ENCODE data around the gene LENEP. TPM values are rescaled to one million over a fixed set of nuclear protein-coding genes. Genes with fewer than 3 reads are reported as not detected.

LENEP gene
- total RNA-seq, 2 experiments from 2014 or later, result 0.78 to 2.3 TPM

- Histone ChIP-seq H3K9me2 (ENCODE audit: insufficient read depth, low read length) (no peaks in the 10 kb centered on the region), H3K9me3 (ENCODE audit: low read length) (no peaks in the 10 kb centered on the region), H2AFZ (ENCODE audit: low read length) (no peak overlapping the region), H3K4me2 (ENCODE audit: low read length) (peak overlapping the region; percentile 1; the same call in 1 of the 2 replicates), H3K27ac (ENCODE audit: low read depth, low read length, poor library complexity, severe bottlenecking) (peak overlapping the region; percentile 5), H3K4me3 (ENCODE audit: low read depth, low read length, poor library complexity, severe bottlenecking) (no peak overlapping the region), H3K4me1 (ENCODE audit: insufficient read depth, low read length, poor library complexity, severe bottlenecking) (peaks cover 55% of the 10 kb centered on the region), H3K36me3 (ENCODE audit: insufficient read depth, low read length) (peaks cover 47% of the 10 kb centered on the region), H3K79me2 (ENCODE audit: insufficient read depth, low read depth, low read length) (peaks cover 30% of the 10 kb centered on the region), H4K20me1 (ENCODE audit: insufficient read depth, low read length) (0 out of 2 replicates have a peak, but pooled peaks cover 4% of the 10 kb centered on the region)
- DNase-seq (ENCODE audit: low spot score), result no peak
- CTCF ChIA-PET (ENCODE audit: unreplicated experiment), result no interaction called here
- TF ChIP-seq EZH2phosphoT487 (IDR thresholded peaks at IDR 0.05; ENCODE audit: borderline replicate concordance, low read depth, low read length), result no peak
- TF ChIP-seq, protein P1, sequence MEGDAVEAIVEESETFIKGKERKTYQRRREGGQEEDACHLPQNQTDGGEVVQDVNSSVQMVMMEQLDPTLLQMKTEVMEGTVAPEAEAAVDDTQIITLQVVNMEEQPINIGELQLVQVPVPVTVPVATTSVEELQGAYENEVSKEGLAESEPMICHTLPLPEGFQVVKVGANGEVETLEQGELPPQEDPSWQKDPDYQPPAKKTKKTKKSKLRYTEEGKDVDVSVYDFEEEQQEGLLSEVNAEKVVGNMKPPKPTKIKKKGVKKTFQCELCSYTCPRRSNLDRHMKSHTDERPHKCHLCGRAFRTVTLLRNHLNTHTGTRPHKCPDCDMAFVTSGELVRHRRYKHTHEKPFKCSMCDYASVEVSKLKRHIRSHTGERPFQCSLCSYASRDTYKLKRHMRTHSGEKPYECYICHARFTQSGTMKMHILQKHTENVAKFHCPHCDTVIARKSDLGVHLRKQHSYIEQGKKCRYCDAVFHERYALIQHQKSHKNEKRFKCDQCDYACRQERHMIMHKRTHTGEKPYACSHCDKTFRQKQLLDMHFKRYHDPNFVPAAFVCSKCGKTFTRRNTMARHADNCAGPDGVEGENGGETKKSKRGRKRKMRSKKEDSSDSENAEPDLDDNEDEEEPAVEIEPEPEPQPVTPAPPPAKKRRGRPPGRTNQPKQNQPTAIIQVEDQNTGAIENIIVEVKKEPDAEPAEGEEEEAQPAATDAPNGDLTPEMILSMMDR (conservative IDR thresholded peaks at IDR 0.05; ENCODE audit: low read length), result no peak
- POLR2A ChIA-PET, result interaction anchor here (1.5 kb wide), 1 partner anchor 15 kb away, joined by 6 read pairs; no protein-coding TSS in a partner anchor
- BruUV-seq (replicated peaks), result no TSS peak
- intact Hi-C loops (cut with micrococcal nuclease; ENCODE audit: unreplicated experiment), result no loop called here
These were observed 34.5 kb upstream of the LENEP start for GRCh38 chr1:154958681-154959425.

DNA sequence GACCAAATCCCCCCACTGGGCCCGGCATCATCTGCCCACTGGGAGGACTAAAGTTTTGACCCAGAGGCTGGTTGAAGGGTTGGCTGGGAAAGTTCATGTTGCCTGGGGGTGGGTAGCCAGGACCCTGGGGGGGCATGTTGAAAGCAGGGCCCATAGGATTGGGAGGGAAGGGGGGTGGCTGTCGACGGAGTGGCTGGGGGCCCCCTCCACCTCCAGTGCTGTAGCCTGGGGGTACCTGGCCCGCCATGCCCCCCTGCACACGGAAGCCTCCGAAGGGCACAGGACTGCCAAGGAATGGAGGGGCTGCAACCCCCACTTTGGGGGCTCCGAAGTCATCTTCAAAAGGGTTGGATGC is 34.0 kb upstream of the LENEP start:
- no peaks in the 10 kb centered on the region for H3K9me3 ChIP-seq (ENCODE audit: low read length)
- no peak overlapping the region for H3K27ac ChIP-seq (ENCODE audit: low read depth, low read length, poor library complexity, severe bottlenecking)
- no peak overlapping the region for H3K4me3 ChIP-seq (ENCODE audit: low read depth, low read length, poor library complexity, severe bottlenecking)
- no TSS peak for BruUV-seq (replicated peaks)
- peaks cover 26% of the 10 kb centered on the region for H3K79me2 ChIP-seq (ENCODE audit: insufficient read depth, low read depth, low read length)
- CTCF ChIA-PET (ENCODE audit: unreplicated experiment), result no interaction called here
- intact Hi-C loops (cut with micrococcal nuclease; ENCODE audit: unreplicated experiment), result no loop called here
- TF ChIP-seq, protein P1 (conservative IDR thresholded peaks at IDR 0.05; ENCODE audit: low read length), result no peak
- no peak for TF ChIP-seq EZH2phosphoT487 (IDR thresholded peaks at IDR 0.05; ENCODE audit: borderline replicate concordance, low read depth, low read length)
- no peak for DNase-seq (ENCODE audit: low spot score)
- 0 out of 2 replicates have a peak, but pooled peaks cover 4% of the 10 kb centered on the region for H4K20me1 ChIP-seq (ENCODE audit: insufficient read depth, low read length)
- peaks cover 49% of the 10 kb centered on the region for H3K4me1 ChIP-seq (ENCODE audit: insufficient read depth, low read length, poor library complexity, severe bottlenecking)
- POLR2A ChIA-PET, result interaction anchor here (0.6 kb wide), 1 partner anchor 25 kb away, joined by 3 read pairs; no protein-coding TSS in a partner anchor
- no peak overlapping the region; the same call in 1 of the 2 replicates for H3K4me2 ChIP-seq (ENCODE audit: low read length)
- no peaks in the 10 kb centered on the region for H3K9me2 ChIP-seq (ENCODE audit: insufficient read depth, low read length)
- no peak overlapping the region for H2AFZ ChIP-seq (ENCODE audit: low read length)
- peaks cover 52% of the 10 kb centered on the region for H3K36me3 ChIP-seq (ENCODE audit: insufficient read depth, low read length)
